GM23338 (cell line): ENCODE results near the gene SYT7. TPM values are rescaled to one million over a fixed set of nuclear protein-coding genes. Genes with fewer than 3 reads are reported as not detected.

Source experiments
- ATAC-seq: fragments of 200-7000 bp; cut with Tn5 transposase; 3 replicates; pipeline ENCODE4 v1.9.1; 2020
- DNase-seq: peaks from one replicate; pipeline ENCODE4 v3.0.0-alpha.2; 2015; ENCODE audit warnings: low spot score
- H2AFZ ChIP-seq: fragments of 200-600 bp; sonication (generic); 2 replicates; pipeline ENCODE4 v1.8.0; 2016; ENCODE audit warnings: antibody characterized with exemption, mild to moderate bottlenecking, moderate library complexity
- H3F3A ChIP-seq: fragments of 200-600 bp; sonication (generic); replicated peaks from 2 replicates; pipeline ENCODE4 v1.8.0; 2017; ENCODE audit warnings: antibody characterized with exemption, mixed run types, low read depth
- H3K27ac ChIP-seq: fragments of 200-600 bp; sonication (generic); 2 replicates; pipeline ENCODE4 v1.6.1; 2016; ENCODE audit warnings: low read depth
- H3K27me3 ChIP-seq: fragments of 200-600 bp; sonication (generic); 2 replicates; pipeline ENCODE4 v1.8.0; 2016; ENCODE audit warnings: mild to moderate bottlenecking, mixed run types, moderate library complexity; ENCODE audit not compliant: insufficient read depth
- H3K36me3 ChIP-seq: fragments of 200-600 bp; sonication (generic); 2 replicates; pipeline ENCODE4 v1.8.0; 2016; ENCODE audit warnings: mild to moderate bottlenecking; ENCODE audit not compliant: insufficient read depth
- H3K4me1 ChIP-seq: fragments of 200-600 bp; sonication (generic); 2 replicates; pipeline ENCODE4 v1.8.0; 2016; ENCODE audit warnings: mild to moderate bottlenecking, moderate library complexity; ENCODE audit not compliant: insufficient read depth
- H3K4me2 ChIP-seq: fragments of 200-600 bp; sonication (generic); 2 replicates; pipeline ENCODE4 v1.7.1; 2017; ENCODE audit warnings: mixed run types
- H3K4me3 ChIP-seq: fragments of 200-600 bp; sonication (generic); 2 replicates; pipeline ENCODE4 v1.6.1; 2016; ENCODE audit warnings: mixed run types
- H3K79me2 ChIP-seq: fragments of 200-600 bp; sonication (generic); replicated peaks from 2 replicates; pipeline ENCODE4 v1.8.0; 2017; ENCODE audit warnings: mild to moderate bottlenecking; ENCODE audit not compliant: insufficient read depth
- H3K9me2 ChIP-seq: fragments of 200-600 bp; sonication (generic); 2 replicates; pipeline ENCODE4 v1.8.0; 2017; ENCODE audit not compliant: insufficient read depth
- H4K20me1 ChIP-seq: fragments of 200-600 bp; sonication (generic); replicated peaks from 2 replicates; pipeline ENCODE4 v1.8.0; 2017; ENCODE audit warnings: mild to moderate bottlenecking; ENCODE audit not compliant: insufficient read depth
- H3K27ac Mint-ChIP-seq: 2 replicates; pipeline ENCODE4 v1.8.0; 2020; ENCODE audit warnings: inconsistent platforms, mild to moderate bottlenecking, moderate library complexity, mixed read lengths
- H3K27me3 Mint-ChIP-seq: 3 replicates; pipeline ENCODE4 v1.8.0; 2022; ENCODE audit warnings: low read depth, mild to moderate bottlenecking, moderate library complexity, mixed read lengths, inconsistent platforms; ENCODE audit not compliant: insufficient read depth, poor library complexity
- H3K36me3 Mint-ChIP-seq: 3 replicates; pipeline ENCODE4 v1.8.0; 2021; ENCODE audit warnings: low read depth, mild to moderate bottlenecking, inconsistent platforms, moderate library complexity, mixed read lengths
- H3K4me1 Mint-ChIP-seq: 3 replicates; pipeline ENCODE4 v1.8.0; 2020; ENCODE audit warnings: mild to moderate bottlenecking, inconsistent platforms, mixed read lengths
- H3K4me3 Mint-ChIP-seq: 3 replicates; pipeline ENCODE4 v1.8.0; 2021; ENCODE audit warnings: moderate library complexity, mild to moderate bottlenecking, inconsistent platforms, mixed read lengths
- H3K9me3 Mint-ChIP-seq: 3 replicates; pipeline ENCODE4 v1.8.0; 2020; ENCODE audit warnings: moderate library complexity, mild to moderate bottlenecking, inconsistent platforms, mixed read lengths
- CTCF ChIP-seq, 2 experiments: fragments of 200-600 bp in 1 of 2; sonication (generic) in 1 of 2; conservative IDR thresholded peaks; 2 replicates each; pipeline versions ENCODE4 v1.5.1 to v1.6.1; 2016 to 2017; ENCODE audit warnings: antibody characterized with exemption in 2 of 2, low read depth in 2 of 2, mild to moderate bottlenecking in 2 of 2, moderate library complexity in 1 of 2
- EZH2 ChIP-seq: fragments of 200-600 bp; sonication (generic); IDR thresholded peaks from one replicate; pipeline ENCODE4 v1.8.0; 2017; ENCODE audit warnings: antibody characterized with exemption, mild to moderate bottlenecking, low read depth; ENCODE audit not compliant: unreplicated experiment
- EZH2phosphoT487 ChIP-seq: fragments of 200-600 bp; sonication (generic); IDR thresholded peaks from one replicate; pipeline ENCODE4 v1.8.1; 2018; ENCODE audit warnings: antibody characterized with exemption; ENCODE audit not compliant: unreplicated experiment
- JUNB ChIP-seq: IDR thresholded peaks from one replicate; pipeline ENCODE4 v1.6.1; 2016; ENCODE audit warnings: antibody characterized with exemption; ENCODE audit not compliant: unreplicated experiment
- POLR2AphosphoS5 ChIP-seq: IDR thresholded peaks from 2 replicates; pipeline ENCODE4 v1.6.1; 2016; ENCODE audit warnings: antibody characterized with exemption, low read depth
- REST ChIP-seq: IDR thresholded peaks from one replicate; pipeline ENCODE4 v1.6.1; 2018; ENCODE audit warnings: antibody characterized with exemption; ENCODE audit not compliant: unreplicated experiment
- STAT1 ChIP-seq: IDR thresholded peaks from one replicate; pipeline ENCODE4 v1.6.1; 2016; ENCODE audit warnings: antibody characterized with exemption; ENCODE audit not compliant: unreplicated experiment
- ZNF114 ChIP-seq: fragments of 250-450 bp; sonication (Bioruptor Pico); IDR thresholded peaks from 2 replicates; pipeline ENCODE4 v1.5.0; 2020; ENCODE audit warnings: mild to moderate bottlenecking, moderate library complexity
- ZNF462 ChIP-seq: fragments of 250-450 bp; sonication (Bioruptor Pico); IDR thresholded peaks from 2 replicates; pipeline ENCODE4 v1.5.0; 2020; ENCODE audit warnings: mild to moderate bottlenecking, moderate library complexity
- polyA plus RNA-seq: library from polyadenylated mRNA; unstranded; fragments of >200 nt; fragmentation: Nextera tagmentation; extraction: Ambion mirVana; gene quantifications from 2 replicates; pipeline ENCODE4 v1.2.1, GENCODE V29; 2016
- total RNA-seq: library from RNA; depleted of rRNA; stranded (reverse); fragments of >200 nt; shearing (Covaris generic); gene quantifications from 2 replicates; pipeline ENCODE4 v1.2.3, GENCODE V29; 2014

Gene SYT7
- total and polyA plus RNA-seq, 2 experiments from 2014 or later, result 1.6 to 10.3 TPM

- Mint-ChIP-seq H3K9me3 (no peaks in the 10 kb centered on the region; the same call in 2 of the 3 replicates), H3K27ac (no peak overlapping the region), H3K27me3 (peaks cover 14% of the 10 kb centered on the region), H3K36me3 (no peaks in the 10 kb centered on the region; the same call in 2 of the 3 replicates), H3K4me3 (no peak overlapping the region), H3K4me1 (peaks cover 44% of the 10 kb centered on the region)
- TF ChIP-seq STAT1 (no peak), EZH2phosphoT487 (no peak), POLR2AphosphoS5 (no peak), EZH2 (no peak), REST (no peak), ZNF114 (CRISPR knock-in tag) (no peak), CTCF (conservative IDR thresholded peaks at IDR 0.05; ENCODE audit: low read depth in 2 of 2) (no peak), JUNB (no peak), ZNF462 (CRISPR knock-in tag) (no peak)
- Histone ChIP-seq H3K9me2 (peaks cover 9% of the 10 kb centered on the region), H3K4me1 (peaks cover 1% of the 10 kb centered on the region; the same call in 1 of the 2 replicates), H3K79me2 (no peaks in the 10 kb centered on the region), H3K4me2 (no peak overlapping the region), H3K4me3 (no peak overlapping the region), H2AFZ (no peak overlapping the region), H3F3A (no peaks in the 10 kb centered on the region), H3K27ac (no peak overlapping the region), H3K27me3 (no peaks in the 10 kb centered on the region; the same call in 1 of the 2 replicates), H3K36me3 (no peaks in the 10 kb centered on the region), H4K20me1 (no peaks in the 10 kb centered on the region)
- DNase-seq, result no peak
- ATAC-seq, result no peak
Observed at GRCh38 chr11:61549177-61549576, 31.7 kb downstream of the SYT7 start.
